ENCODE results near the gene GBP2.
"Not testable (repeated sequence)": the region's sequence is repeated elsewhere in the genome, so short reads cannot be mapped to it uniquely, and the experiment has no call there.

Gene GBP2

GRCh38 chr1:89146721-89147120 lies 20.8 kb upstream of the GBP2 start:
- TF ChIP-seq, protein P1, sequence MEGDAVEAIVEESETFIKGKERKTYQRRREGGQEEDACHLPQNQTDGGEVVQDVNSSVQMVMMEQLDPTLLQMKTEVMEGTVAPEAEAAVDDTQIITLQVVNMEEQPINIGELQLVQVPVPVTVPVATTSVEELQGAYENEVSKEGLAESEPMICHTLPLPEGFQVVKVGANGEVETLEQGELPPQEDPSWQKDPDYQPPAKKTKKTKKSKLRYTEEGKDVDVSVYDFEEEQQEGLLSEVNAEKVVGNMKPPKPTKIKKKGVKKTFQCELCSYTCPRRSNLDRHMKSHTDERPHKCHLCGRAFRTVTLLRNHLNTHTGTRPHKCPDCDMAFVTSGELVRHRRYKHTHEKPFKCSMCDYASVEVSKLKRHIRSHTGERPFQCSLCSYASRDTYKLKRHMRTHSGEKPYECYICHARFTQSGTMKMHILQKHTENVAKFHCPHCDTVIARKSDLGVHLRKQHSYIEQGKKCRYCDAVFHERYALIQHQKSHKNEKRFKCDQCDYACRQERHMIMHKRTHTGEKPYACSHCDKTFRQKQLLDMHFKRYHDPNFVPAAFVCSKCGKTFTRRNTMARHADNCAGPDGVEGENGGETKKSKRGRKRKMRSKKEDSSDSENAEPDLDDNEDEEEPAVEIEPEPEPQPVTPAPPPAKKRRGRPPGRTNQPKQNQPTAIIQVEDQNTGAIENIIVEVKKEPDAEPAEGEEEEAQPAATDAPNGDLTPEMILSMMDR (conservative IDR thresholded peaks at IDR 0.05): no peak
- H3K27ac ChIP-seq: no peak overlapping the region

DNA sequence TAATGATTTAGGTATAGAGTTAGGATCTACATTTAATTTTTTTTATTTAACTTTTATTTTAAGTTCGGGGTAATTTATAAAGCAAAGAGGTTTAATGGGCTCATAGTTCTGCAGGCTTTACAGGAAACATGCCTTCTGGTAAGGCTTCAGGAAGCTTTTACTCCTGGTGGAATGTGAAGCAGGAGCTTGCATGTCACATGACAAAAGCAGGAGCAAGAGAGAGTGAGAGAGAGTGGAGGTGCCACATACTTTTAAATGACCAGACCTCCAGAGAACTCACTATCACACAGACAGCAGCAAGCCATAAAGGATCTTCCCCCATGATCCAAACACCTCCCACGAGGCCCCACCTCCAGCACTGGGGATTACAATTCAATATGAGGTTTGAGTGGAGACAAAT lies 17.6 kb upstream of the GBP2 start:
- H3K27ac ChIP-seq: no peak overlapping the region
- TF ChIP-seq, protein P1 (conservative IDR thresholded peaks at IDR 0.05): no peak

- TF ChIP-seq, protein P1 (conservative IDR thresholded peaks at IDR 0.05): no peak
These were observed 16.2 kb upstream of the GBP2 start for GRCh38 chr1:89142160-89142559.

GRCh38 chr1:89133747-89134146 lies 7.8 kb upstream of the GBP2 start:
- TF ChIP-seq, protein P1 (conservative IDR thresholded peaks at IDR 0.05): no peak

More at GRCh38 chr1:89142160-89142559, 16.2 kb upstream of the GBP2 start:
- H3K27ac ChIP-seq: no peak overlapping the region

DNA sequence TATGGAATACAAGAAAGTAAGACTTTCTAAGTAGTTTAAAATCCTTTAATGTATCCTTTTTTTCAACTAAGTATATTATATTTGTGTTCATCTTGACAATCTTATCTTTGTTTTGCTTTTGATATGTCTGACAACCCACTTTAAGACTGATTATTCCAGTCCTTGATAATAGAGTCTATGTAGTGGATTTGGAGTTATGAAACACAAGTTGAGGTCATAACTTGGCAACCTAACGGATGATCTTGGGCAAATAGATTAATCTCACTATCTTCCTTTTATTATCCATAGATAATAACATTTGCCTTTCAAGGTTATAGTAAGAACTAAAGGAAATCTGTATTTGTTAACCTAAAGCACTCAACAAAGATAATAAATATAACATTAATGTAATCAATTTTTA lies 4.8 kb upstream of the GBP2 start:
- TF ChIP-seq, protein P1 (conservative IDR thresholded peaks at IDR 0.05): no peak
- no peak overlapping the region for H3K27ac ChIP-seq

More at GRCh38 chr1:89133747-89134146, 7.8 kb upstream of the GBP2 start:
- no peak overlapping the region for H3K27ac ChIP-seq

- TF ChIP-seq, protein P1 (conservative IDR thresholded peaks at IDR 0.05): no peak
- H3K27ac ChIP-seq: no peak overlapping the region
These were observed 4.0 kb upstream of the GBP2 start for GRCh38 chr1:89129911-89130310.

GRCh38 chr1:89128003-89128458 lies 2.1 kb upstream of the GBP2 start:
- H3K27ac ChIP-seq: not testable (repeated sequence)

GRCh38 chr1:89126602-89127565 lies 970 bp upstream of the GBP2 start:
- H3K27ac ChIP-seq: not testable (repeated sequence)
